BLaER1 (cell line): ENCODE data around the gene ZDHHC21.

ENCODE experiments used
- H3K27ac ChIP-seq: shearing (Covaris generic); formaldehyde crosslinking; 2 replicates; pipeline ENCODE4 v1.8.1; 2022
- H3K27me3 ChIP-seq: shearing (Covaris generic); formaldehyde crosslinking; 2 replicates; pipeline ENCODE4 v1.8.1; 2022
- H3K36me3 ChIP-seq: shearing (Covaris generic); formaldehyde crosslinking; 2 replicates; pipeline ENCODE4 v1.8.1; 2022
- H3K4me1 ChIP-seq: shearing (Covaris generic); formaldehyde crosslinking; 2 replicates; pipeline ENCODE4 v1.8.1; 2022
- H3K4me2 ChIP-seq: shearing (Covaris generic); formaldehyde crosslinking; 2 replicates; pipeline ENCODE4 v1.8.1; 2022
- H3K4me3 ChIP-seq: shearing (Covaris generic); formaldehyde crosslinking; 2 replicates; pipeline ENCODE4 v1.8.1; 2022
- H3K9ac ChIP-seq: shearing (Covaris generic); formaldehyde crosslinking; 2 replicates; pipeline ENCODE4 v1.8.1; 2022
- H3K9me3 ChIP-seq: shearing (Covaris generic); formaldehyde crosslinking; 2 replicates; pipeline ENCODE4 v1.8.1; 2022
- H4K20me1 ChIP-seq: shearing (Covaris generic); formaldehyde crosslinking; 2 replicates; pipeline ENCODE4 v1.8.1; 2022
- Cebpa-rat ChIP-seq: shearing (Covaris generic); IDR thresholded peaks from 2 replicates; pipeline ENCODE4 v1.8.1; 2022

Gene ZDHHC21

GRCh38 chr9:14713187-14713767, 20.0 kb upstream of the ZDHHC21 start:
- H3K27me3 ChIP-seq = no peaks in the 10 kb centered on the region
- no peak for TF ChIP-seq Cebpa-rat
- peaks cover 8% of the 10 kb centered on the region; the same call in 1 of the 2 replicates for H3K9me3 ChIP-seq
- no peaks in the 10 kb centered on the region for H3K36me3 ChIP-seq
- H3K4me1 ChIP-seq = peaks cover 5% of the 10 kb centered on the region; the same call in 1 of the 2 replicates
- no peak overlapping the region for H3K9ac ChIP-seq
- H3K4me2 ChIP-seq = no peak overlapping the region
- H3K27ac ChIP-seq = no peak overlapping the region
- no peak overlapping the region for H3K4me3 ChIP-seq
- H4K20me1 ChIP-seq = no peaks in the 10 kb centered on the region

GRCh38 chr9:14710804-14711203, 17.6 kb upstream of the ZDHHC21 start:
- no peak for TF ChIP-seq Cebpa-rat
- Histone ChIP-seq H3K36me3 (no peaks in the 10 kb centered on the region), H3K4me1 (peaks cover 5% of the 10 kb centered on the region; the same call in 1 of the 2 replicates), H3K4me3 (no peak overlapping the region), H3K27ac (no peak overlapping the region), H3K9ac (no peak overlapping the region), H3K4me2 (no peak overlapping the region), H3K27me3 (no peaks in the 10 kb centered on the region), H4K20me1 (no peaks in the 10 kb centered on the region), H3K9me3 (peaks cover 13% of the 10 kb centered on the region)

DNA sequence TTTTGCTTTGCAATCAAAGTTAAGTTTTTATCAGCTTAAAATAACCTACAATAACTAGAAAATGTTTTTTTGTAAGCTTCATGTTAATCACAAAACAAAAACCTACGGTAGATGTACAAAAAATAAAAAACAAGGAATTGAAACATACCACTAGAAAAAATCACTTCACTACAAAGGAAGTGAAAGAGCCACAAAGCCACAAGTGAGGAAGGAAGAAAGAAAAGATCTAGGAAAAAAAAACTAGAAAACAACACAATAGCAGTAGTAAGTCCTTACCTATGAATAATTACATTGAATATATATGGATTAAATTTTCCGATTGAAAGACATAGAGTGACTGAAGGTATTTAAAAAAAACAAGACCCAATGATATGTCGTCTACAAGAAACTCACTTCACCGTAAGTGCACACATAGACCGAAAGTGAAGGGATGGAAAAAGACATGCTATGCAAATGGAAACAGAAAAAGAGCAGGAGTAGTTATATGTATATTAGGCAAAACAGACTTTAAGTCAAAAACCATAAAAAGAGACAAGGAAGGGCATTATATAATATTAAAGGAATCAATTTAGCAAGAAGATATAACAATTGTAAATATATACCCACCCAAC, 13.4 kb upstream of the ZDHHC21 start:
- Histone ChIP-seq H3K4me1 (peaks cover 5% of the 10 kb centered on the region; the same call in 1 of the 2 replicates), H3K27me3 (no peaks in the 10 kb centered on the region), H3K9me3 (peaks cover 35% of the 10 kb centered on the region), H3K27ac (no peak overlapping the region), H3K4me2 (no peak overlapping the region), H3K9ac (no peak overlapping the region), H3K36me3 (no peaks in the 10 kb centered on the region), H3K4me3 (no peak overlapping the region), H4K20me1 (no peaks in the 10 kb centered on the region)
- no peak for TF ChIP-seq Cebpa-rat

DNA sequence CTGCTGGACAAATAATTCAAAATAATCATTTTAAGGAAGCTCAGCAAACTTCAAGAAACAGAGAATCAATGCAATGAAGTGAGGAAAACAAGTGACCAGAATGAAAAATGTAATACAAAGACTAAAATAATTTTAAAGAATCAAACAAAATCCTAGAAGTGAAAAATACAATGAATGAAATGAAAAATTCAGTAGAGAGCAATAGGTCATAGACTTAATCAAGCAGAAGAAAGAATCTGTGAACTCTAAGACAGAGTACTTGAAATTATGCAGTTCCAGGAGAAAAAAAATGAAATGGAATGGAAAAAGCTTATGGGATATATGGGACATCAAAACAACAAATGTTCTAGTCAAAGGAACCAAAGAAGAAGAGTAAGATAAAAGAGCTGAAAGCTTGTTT, 11.8 kb upstream of the ZDHHC21 start:
- no peaks in the 10 kb centered on the region for H3K4me1 ChIP-seq
- H3K9ac ChIP-seq = no peak overlapping the region
- no peaks in the 10 kb centered on the region for H3K27me3 ChIP-seq
- H3K4me3 ChIP-seq = no peak overlapping the region
- no peak for TF ChIP-seq Cebpa-rat
- no peak overlapping the region for H3K27ac ChIP-seq
- peaks cover 32% of the 10 kb centered on the region for H3K9me3 ChIP-seq
- H3K36me3 ChIP-seq = no peaks in the 10 kb centered on the region
- no peaks in the 10 kb centered on the region for H4K20me1 ChIP-seq
- H3K4me2 ChIP-seq = no peak overlapping the region

GRCh38 chr9:14704281-14704680, 11.0 kb upstream of the ZDHHC21 start:
- H3K27me3 ChIP-seq = no peaks in the 10 kb centered on the region
- no peak for TF ChIP-seq Cebpa-rat
- no peak overlapping the region for H3K27ac ChIP-seq
- peaks cover 30% of the 10 kb centered on the region for H3K9me3 ChIP-seq
- no peak overlapping the region for H3K4me2 ChIP-seq
- no peaks in the 10 kb centered on the region for H3K4me1 ChIP-seq
- H3K9ac ChIP-seq = no peak overlapping the region
- no peaks in the 10 kb centered on the region for H3K36me3 ChIP-seq
- no peak overlapping the region for H3K4me3 ChIP-seq
- no peaks in the 10 kb centered on the region for H4K20me1 ChIP-seq

GRCh38 chr9:14702200-14702720, 9.0 kb upstream of the ZDHHC21 start:
- Histone ChIP-seq H3K27me3 (no peaks in the 10 kb centered on the region), H4K20me1 (no peaks in the 10 kb centered on the region), H3K27ac (no peak overlapping the region), H3K9me3 (peaks cover 27% of the 10 kb centered on the region), H3K4me3 (no peak overlapping the region), H3K36me3 (no peaks in the 10 kb centered on the region), H3K4me2 (no peak overlapping the region), H3K9ac (no peak overlapping the region), H3K4me1 (no peaks in the 10 kb centered on the region)
- no peak for TF ChIP-seq Cebpa-rat

- peak overlapping the region; percentile 77 for H3K4me3 ChIP-seq
- H3K27me3 ChIP-seq = no peaks in the 10 kb centered on the region
- peak overlapping the region; percentile 81 for H3K9ac ChIP-seq
- H3K27ac ChIP-seq = peak overlapping the region; percentile 87
- no peaks in the 10 kb centered on the region for H4K20me1 ChIP-seq
- peaks cover 21% of the 10 kb centered on the region for H3K36me3 ChIP-seq
- no peaks in the 10 kb centered on the region for H3K9me3 ChIP-seq
- TF ChIP-seq Cebpa-rat = no peak
- peaks cover 25% of the 10 kb centered on the region for H3K4me1 ChIP-seq
- H3K4me2 ChIP-seq = peak overlapping the region; percentile 87
Measured at GRCh38 chr9:14692470-14693250, 572 bp downstream of the ZDHHC21 start.

DNA sequence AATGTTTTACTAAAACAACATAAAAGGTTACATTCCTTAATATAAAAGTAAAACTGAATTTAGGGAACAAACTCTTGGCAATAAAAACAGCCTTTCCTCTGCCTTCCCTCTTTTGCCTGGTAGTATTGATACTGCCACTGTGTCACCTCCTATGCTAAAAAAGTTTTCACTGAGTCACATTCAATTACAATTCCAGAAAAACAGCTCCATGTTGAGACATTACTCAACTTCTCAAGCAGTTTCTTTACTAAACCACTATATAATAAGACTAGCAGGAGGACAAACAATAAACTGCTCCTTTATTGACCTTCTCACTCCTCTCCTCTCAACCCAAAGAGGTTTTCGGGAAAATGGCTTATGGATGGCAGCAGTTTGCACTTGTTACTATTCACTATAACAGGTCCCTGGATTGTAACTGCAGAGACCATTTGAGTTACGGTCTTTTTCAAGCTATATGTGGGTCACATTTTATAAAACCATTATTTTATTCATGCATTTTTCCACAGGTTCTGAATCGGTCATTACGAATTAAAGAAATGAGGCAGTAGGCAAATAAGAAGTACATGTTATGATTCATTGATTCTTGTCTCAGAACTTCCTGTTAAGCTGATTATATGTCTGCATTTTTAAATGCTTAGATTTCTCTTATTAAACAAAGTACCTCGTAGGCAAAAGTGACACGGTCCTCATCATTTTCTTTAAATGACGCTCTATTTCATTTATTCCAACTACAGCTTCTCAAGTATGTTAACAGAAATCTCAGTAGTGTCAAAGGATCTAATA, 2.1 kb downstream of the ZDHHC21 start:
- Histone ChIP-seq H3K36me3 (peaks cover 35% of the 10 kb centered on the region), H3K27ac (no peak overlapping the region), H3K4me1 (peaks cover 25% of the 10 kb centered on the region), H3K9ac (no peak overlapping the region), H3K27me3 (no peaks in the 10 kb centered on the region), H3K4me2 (peak overlapping the region; percentile 79; the same call in 1 of the 2 replicates), H4K20me1 (no peaks in the 10 kb centered on the region), H3K9me3 (peaks cover 2% of the 10 kb centered on the region; the same call in 1 of the 2 replicates), H3K4me3 (no peak overlapping the region)
- no peak for TF ChIP-seq Cebpa-rat

- no peaks in the 10 kb centered on the region for H4K20me1 ChIP-seq
- H3K36me3 ChIP-seq = peaks cover 42% of the 10 kb centered on the region
- H3K4me3 ChIP-seq = no peak overlapping the region
- no peak for TF ChIP-seq Cebpa-rat
- H3K27ac ChIP-seq = no peak overlapping the region
- peaks cover 13% of the 10 kb centered on the region for H3K4me1 ChIP-seq
- H3K27me3 ChIP-seq = no peaks in the 10 kb centered on the region
- peaks cover 9% of the 10 kb centered on the region; the same call in 1 of the 2 replicates for H3K9me3 ChIP-seq
- H3K4me2 ChIP-seq = no peak overlapping the region
- no peak overlapping the region for H3K9ac ChIP-seq
Measured at GRCh38 chr9:14687042-14687719, 6.1 kb downstream of the ZDHHC21 start.
